ENCODE data around the gene SPRED2.

SPRED2 gene

DNA sequence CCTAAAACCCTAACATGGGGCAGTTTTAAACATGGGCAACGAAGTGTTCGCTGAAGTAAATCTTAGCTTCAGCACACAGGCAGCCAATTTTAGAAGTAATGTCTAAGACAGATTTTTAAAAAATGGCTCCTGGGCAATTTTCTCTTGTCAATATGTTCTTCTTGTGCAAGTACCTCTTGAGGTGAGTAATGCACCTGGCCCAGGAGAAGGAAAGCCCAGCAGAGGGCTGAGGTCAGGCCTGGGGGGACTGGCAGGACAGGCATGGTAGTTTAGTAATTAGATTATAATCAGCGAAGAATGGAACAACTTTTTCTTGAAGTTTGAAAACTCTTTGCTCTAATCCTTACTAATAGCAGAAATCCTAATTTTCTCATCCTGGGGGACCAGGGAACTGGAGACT lies 77.6 kb downstream of the SPRED2 start:
- Histone ChIP-seq H2AK5ac (ENCODE audit: low read depth, low read length) (no peak overlapping the region), H3K4me2 (ENCODE audit: insufficient read depth, low read length, poor library complexity, severe bottlenecking) (no peak overlapping the region), H2BK120ac (ENCODE audit: low read depth, low read length) (no peak overlapping the region), H4K91ac (ENCODE audit: low read depth, low read length, poor library complexity) (no peak overlapping the region), H3K23ac (ENCODE audit: low read depth, low read length, poor library complexity) (no peak overlapping the region), H3K27ac (replicated peaks; ENCODE audit: low read length) (no peak overlapping the region), H2AFZ (ENCODE audit: low read length) (no peak overlapping the region), H2BK5ac (ENCODE audit: low read length) (no peak overlapping the region), H4K8ac (ENCODE audit: low read depth, low read length) (no peak overlapping the region), H3K9me3 (replicated peaks in 1 of 2; ENCODE audit: control insufficient read depth in 2 of 2, insufficient read depth in 1 of 2, low read depth in 1 of 2, low read length in 2 of 2) (no peaks in the 10 kb centered on the region), H3K36me3 (replicated peaks in 1 of 2; ENCODE audit: control insufficient read depth in 2 of 2, insufficient read depth in 2 of 2, low read length in 2 of 2) (no peaks in the 10 kb centered on the region), H3K4me3 (ENCODE audit: low read length in 2 of 2) (no peak overlapping the region), H3K27me3 (ENCODE audit: control insufficient read depth in 3 of 3, insufficient read depth in 3 of 3, low read depth in 1 of 3, low read length in 3 of 3) (no peaks in the 10 kb centered on the region), H3K9ac (ENCODE audit: low read depth, low read length, poor library complexity) (no peak overlapping the region), H3K14ac (ENCODE audit: low read length) (no peak overlapping the region), H3K79me1 (ENCODE audit: low read depth, low read length) (no peaks in the 10 kb centered on the region), H3K4me1 (ENCODE audit: control insufficient read depth in 2 of 2, insufficient read depth in 1 of 2, low read depth in 1 of 2, low read length in 2 of 2) (peaks cover 18 to 24% of the 10 kb centered on the region in 2 donors), H2BK15ac (ENCODE audit: low read length) (no peak overlapping the region), H3K18ac (ENCODE audit: low read length) (no peak overlapping the region), H2BK12ac (ENCODE audit: low read length) (no peak overlapping the region), H3K4ac (ENCODE audit: low read length) (no peak overlapping the region)
- no CpG with 5 or more reads among the region's 3 CpGs for WGBS, 2 donors (ENCODE audit: extremely low coverage in 2 of 2, insufficient read length in 2 of 2, insufficient replicate concordance in 1 of 2)
- no peak for DNase-seq (ENCODE audit: low spot score)

DNA sequence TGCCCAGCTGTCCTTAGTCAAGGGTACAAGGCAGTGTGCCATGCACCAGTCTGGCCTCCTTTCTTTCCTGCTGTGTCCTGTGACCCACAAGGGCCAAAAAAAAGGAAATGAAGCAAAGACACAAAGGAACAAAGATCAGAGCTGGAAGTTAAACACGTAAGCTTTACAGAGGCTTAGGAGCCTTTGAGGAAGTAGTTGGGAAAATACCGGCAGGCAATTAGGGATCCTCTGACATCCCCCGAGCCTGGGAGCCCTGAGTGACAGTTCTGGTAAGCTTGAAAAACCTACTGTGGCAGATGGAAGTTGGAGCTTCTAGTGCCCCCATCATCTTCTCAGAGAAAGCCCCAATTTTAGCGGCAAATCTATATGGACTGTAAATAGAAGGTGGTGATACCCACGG lies 78.5 kb downstream of the SPRED2 start:
- H3K4me3 ChIP-seq (ENCODE audit: low read length in 2 of 2) = no peak overlapping the region
- H3K9ac ChIP-seq (ENCODE audit: low read depth, low read length, poor library complexity) = no peak overlapping the region
- no peaks in the 10 kb centered on the region for H3K27me3 ChIP-seq (ENCODE audit: control insufficient read depth in 3 of 3, insufficient read depth in 3 of 3, low read depth in 1 of 3, low read length in 3 of 3)
- no peak overlapping the region for H3K18ac ChIP-seq (ENCODE audit: low read length)
- H2AK5ac ChIP-seq (ENCODE audit: low read depth, low read length) = no peak overlapping the region
- no peak overlapping the region for H2BK15ac ChIP-seq (ENCODE audit: low read length)
- peaks cover 21 to 28% of the 10 kb centered on the region in 2 donors for H3K4me1 ChIP-seq (ENCODE audit: control insufficient read depth in 2 of 2, insufficient read depth in 1 of 2, low read depth in 1 of 2, low read length in 2 of 2)
- H2BK12ac ChIP-seq (ENCODE audit: low read length) = no peak overlapping the region
- H3K9me3 ChIP-seq (replicated peaks in 1 of 2; ENCODE audit: control insufficient read depth in 2 of 2, insufficient read depth in 1 of 2, low read depth in 1 of 2, low read length in 2 of 2) = no peaks in the 10 kb centered on the region
- no peaks in the 10 kb centered on the region for H3K79me1 ChIP-seq (ENCODE audit: low read depth, low read length)
- H2BK120ac ChIP-seq (ENCODE audit: low read depth, low read length) = no peak overlapping the region
- no peak overlapping the region for H3K4me2 ChIP-seq (ENCODE audit: insufficient read depth, low read length, poor library complexity, severe bottlenecking)
- peak; percentile 24 for DNase-seq (ENCODE audit: low spot score)
- H2AFZ ChIP-seq (ENCODE audit: low read length) = no peak overlapping the region
- no peak overlapping the region for H4K91ac ChIP-seq (ENCODE audit: low read depth, low read length, poor library complexity)
- no peak overlapping the region for H3K23ac ChIP-seq (ENCODE audit: low read depth, low read length, poor library complexity)
- WGBS, 2 donors (ENCODE audit: extremely low coverage in 2 of 2, insufficient read length in 2 of 2, insufficient replicate concordance in 1 of 2) = no CpG with 5 or more reads among the region's 5 CpGs
- no peaks in the 10 kb centered on the region for H3K36me3 ChIP-seq (replicated peaks in 1 of 2; ENCODE audit: control insufficient read depth in 2 of 2, insufficient read depth in 2 of 2, low read length in 2 of 2)
- no peak overlapping the region for H3K4ac ChIP-seq (ENCODE audit: low read length)
- H4K8ac ChIP-seq (ENCODE audit: low read depth, low read length) = no peak overlapping the region
- no peak overlapping the region for H3K27ac ChIP-seq (replicated peaks; ENCODE audit: low read length)
- H2BK5ac ChIP-seq (ENCODE audit: low read length) = no peak overlapping the region
- H3K14ac ChIP-seq (ENCODE audit: low read length) = no peak overlapping the region

DNA sequence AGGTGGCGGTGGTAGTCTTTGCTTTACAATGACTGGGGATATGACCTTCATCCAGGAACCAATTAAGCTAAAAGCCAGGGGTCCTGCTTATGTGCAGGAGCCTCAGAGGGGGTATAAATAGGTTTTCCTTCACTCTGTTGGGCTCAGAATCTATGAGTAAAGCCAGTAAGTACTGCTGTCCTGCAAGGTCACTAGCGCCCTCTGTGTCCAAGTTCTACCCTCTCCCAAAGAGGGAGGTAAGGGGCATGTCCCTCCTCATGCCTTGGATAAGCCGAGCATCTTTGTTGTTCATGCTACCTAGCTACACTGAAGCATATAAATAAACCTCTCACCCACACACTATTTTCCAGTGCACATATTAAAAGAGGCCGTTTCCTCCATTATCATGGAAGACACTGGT lies 79.4 kb downstream of the SPRED2 start:
- no peaks in the 10 kb centered on the region for H3K36me3 ChIP-seq (replicated peaks in 1 of 2; ENCODE audit: control insufficient read depth in 2 of 2, insufficient read depth in 2 of 2, low read length in 2 of 2)
- H3K4me2 ChIP-seq (ENCODE audit: insufficient read depth, low read length, poor library complexity, severe bottlenecking) = no peak overlapping the region
- no peak overlapping the region for H3K4ac ChIP-seq (ENCODE audit: low read length)
- H3K4me1 ChIP-seq (ENCODE audit: control insufficient read depth in 2 of 2, insufficient read depth in 1 of 2, low read depth in 1 of 2, low read length in 2 of 2) = peaks cover 21 to 28% of the 10 kb centered on the region in 2 donors
- no CpG with 5 or more reads among the region's 4 CpGs for WGBS, 2 donors (ENCODE audit: extremely low coverage in 2 of 2, insufficient read length in 2 of 2, insufficient replicate concordance in 1 of 2)
- no peak overlapping the region for H3K14ac ChIP-seq (ENCODE audit: low read length)
- H3K18ac ChIP-seq (ENCODE audit: low read length) = no peak overlapping the region
- H2AFZ ChIP-seq (ENCODE audit: low read length) = no peak overlapping the region
- H3K9me3 ChIP-seq (replicated peaks in 1 of 2; ENCODE audit: control insufficient read depth in 2 of 2, insufficient read depth in 1 of 2, low read depth in 1 of 2, low read length in 2 of 2) = no peaks in the 10 kb centered on the region
- H4K8ac ChIP-seq (ENCODE audit: low read depth, low read length) = no peak overlapping the region
- no peak overlapping the region for H3K23ac ChIP-seq (ENCODE audit: low read depth, low read length, poor library complexity)
- H3K27ac ChIP-seq (replicated peaks; ENCODE audit: low read length) = no peak overlapping the region
- no peak overlapping the region for H2BK12ac ChIP-seq (ENCODE audit: low read length)
- H2BK5ac ChIP-seq (ENCODE audit: low read length) = no peak overlapping the region
- no peak for DNase-seq (ENCODE audit: low spot score)
- H3K4me3 ChIP-seq (ENCODE audit: low read length in 2 of 2) = no peak overlapping the region
- no peak overlapping the region for H3K9ac ChIP-seq (ENCODE audit: low read depth, low read length, poor library complexity)
- H4K91ac ChIP-seq (ENCODE audit: low read depth, low read length, poor library complexity) = no peak overlapping the region
- no peak overlapping the region for H2AK5ac ChIP-seq (ENCODE audit: low read depth, low read length)
- no peak overlapping the region for H2BK15ac ChIP-seq (ENCODE audit: low read length)
- H3K79me1 ChIP-seq (ENCODE audit: low read depth, low read length) = no peaks in the 10 kb centered on the region
- no peaks in the 10 kb centered on the region for H3K27me3 ChIP-seq (ENCODE audit: control insufficient read depth in 3 of 3, insufficient read depth in 3 of 3, low read depth in 1 of 3, low read length in 3 of 3)
- no peak overlapping the region for H2BK120ac ChIP-seq (ENCODE audit: low read depth, low read length)

DNA sequence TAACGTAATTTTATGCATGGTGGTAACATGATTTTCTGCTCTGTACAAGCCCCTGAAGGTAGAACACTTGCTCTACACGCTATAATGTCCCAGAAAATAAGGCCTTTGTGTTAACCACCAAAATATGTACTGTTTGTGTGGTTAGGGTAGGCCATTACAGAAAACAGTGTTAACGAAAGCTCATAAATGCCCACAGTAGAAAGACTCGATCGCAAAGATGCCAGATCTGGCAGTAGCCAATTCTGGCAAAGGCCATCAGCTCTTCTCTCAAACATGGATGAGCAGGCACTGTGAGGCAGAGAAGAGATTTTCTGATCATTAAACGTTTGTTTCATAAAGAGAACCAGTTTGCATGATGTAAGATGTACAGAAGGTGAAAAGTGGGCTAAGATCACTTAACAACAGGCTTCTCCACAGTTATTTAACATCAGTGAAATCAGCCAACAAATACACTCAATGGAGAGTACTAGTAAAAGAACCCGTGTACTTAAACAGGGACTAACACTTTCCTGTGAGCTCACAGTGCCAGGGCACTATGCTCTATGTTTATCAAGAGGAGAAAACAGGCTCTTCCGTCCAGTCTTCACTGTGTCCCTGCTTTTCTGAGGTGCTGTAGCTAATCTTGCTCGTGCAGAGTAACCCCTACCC lies 80.3 kb downstream of the SPRED2 start:
- Histone ChIP-seq H3K27me3 (ENCODE audit: control insufficient read depth in 3 of 3, insufficient read depth in 3 of 3, low read depth in 1 of 3, low read length in 3 of 3) (no peaks in the 10 kb centered on the region), H3K14ac (ENCODE audit: low read length) (no peak overlapping the region), H2AFZ (ENCODE audit: low read length) (no peak overlapping the region), H3K4me2 (ENCODE audit: insufficient read depth, low read length, poor library complexity, severe bottlenecking) (no peak overlapping the region), H4K8ac (ENCODE audit: low read depth, low read length) (no peak overlapping the region), H2BK15ac (ENCODE audit: low read length) (no peak overlapping the region), H3K4me1 (ENCODE audit: control insufficient read depth in 2 of 2, insufficient read depth in 1 of 2, low read depth in 1 of 2, low read length in 2 of 2) (peaks cover 19 to 21% of the 10 kb centered on the region in 2 donors), H4K91ac (ENCODE audit: low read depth, low read length, poor library complexity) (no peak overlapping the region), H3K27ac (replicated peaks; ENCODE audit: low read length) (no peak overlapping the region), H2AK5ac (ENCODE audit: low read depth, low read length) (no peak overlapping the region), H3K4me3 (ENCODE audit: low read length in 2 of 2) (no peak overlapping the region), H3K9me3 (replicated peaks in 1 of 2; ENCODE audit: control insufficient read depth in 2 of 2, insufficient read depth in 1 of 2, low read depth in 1 of 2, low read length in 2 of 2) (no peaks in the 10 kb centered on the region), H3K23ac (ENCODE audit: low read depth, low read length, poor library complexity) (no peak overlapping the region), H2BK120ac (ENCODE audit: low read depth, low read length) (no peak overlapping the region), H3K18ac (ENCODE audit: low read length) (no peak overlapping the region), H3K4ac (ENCODE audit: low read length) (no peak overlapping the region), H2BK5ac (ENCODE audit: low read length) (no peak overlapping the region), H3K79me1 (ENCODE audit: low read depth, low read length) (no peaks in the 10 kb centered on the region), H3K36me3 (replicated peaks in 1 of 2; ENCODE audit: control insufficient read depth in 2 of 2, insufficient read depth in 2 of 2, low read length in 2 of 2) (peaks cover 2 to 3% of the 10 kb centered on the region in 2 donors), H2BK12ac (ENCODE audit: low read length) (no peak overlapping the region), H3K9ac (ENCODE audit: low read depth, low read length, poor library complexity) (no peak overlapping the region)
- no CpG with 5 or more reads among the region's 9 CpGs for WGBS, 2 donors (ENCODE audit: extremely low coverage in 2 of 2, insufficient read length in 2 of 2, insufficient replicate concordance in 1 of 2)
- DNase-seq (ENCODE audit: low spot score) = no peak

Data from neuronal stem cell (in vitro differentiated cells).